SK-N-SH (cell line): Measurements from ENCODE around the gene SLX4IP. TPM values are rescaled to one million over a fixed set of nuclear protein-coding genes. Genes with fewer than 3 reads are reported as not detected.

Experiments
- CTCF ChIA-PET: fragments of 300-600, 350-600 bp; formaldehyde crosslinking; extraction: SDS; loops from one replicate; lab custom pipeline; 2021; lab: Yijun Ruan, JAX
- POLR2A ChIA-PET: fragments of 350-600 bp; sonication (Branson Sonifier 250); formaldehyde crosslinking; extraction: SDS; loops from one replicate; lab custom pipeline; 2020; ENCODE audit warnings: antibody characterized with exemption, inconsistent platforms; lab: Yijun Ruan, JAX
- DNase-seq: peaks from one replicate; pipeline ENCODE4 v3.0.0; 2012
- H2AFZ ChIP-seq: fragments of 200-600 bp; sonication (generic); 2 replicates; pipeline ENCODE4 v1.8.1; 2016; ENCODE audit warnings: antibody characterized with exemption, mild to moderate bottlenecking, low read depth
- H3F3A ChIP-seq: fragments of 200-600 bp; sonication (generic); replicated peaks from 2 replicates; pipeline ENCODE3; 2016; ENCODE audit warnings: antibody characterized with exemption, mild to moderate bottlenecking; ENCODE audit not compliant: insufficient read depth
- H3K27ac ChIP-seq, 2 experiments: fragments of 200-500 bp in 1 of 2; fragments of 200-600 bp in 1 of 2; sonication (Bioruptor generic) in 1 of 2; sonication (generic), shearing (Covaris generic) in 1 of 2; 2 replicates each; pipeline versions ENCODE4 v1.5.1 to v1.6.1; 2014 to 2016; ENCODE audit warnings: low read depth in 2 of 2, inconsistent platforms in 1 of 2, low read length in 1 of 2, mild to moderate bottlenecking in 1 of 2, mixed read lengths in 1 of 2
- H3K27me3 ChIP-seq: fragments of 200-600 bp; sonication (generic), shearing (Covaris generic); 2 replicates; pipeline ENCODE4 v1.6.1; 2016; ENCODE audit warnings: mixed run types; ENCODE audit not compliant: insufficient read depth
- H3K36me3 ChIP-seq, 2 experiments: fragments of 200-500 bp in 1 of 2; fragments of 200-600 bp in 1 of 2; sonication (Bioruptor generic) in 1 of 2; sonication (generic) in 1 of 2; replicated peaks in 1 of 2; 2 replicates each; pipeline versions ENCODE3 to v1.5.1; 2014 to 2016; ENCODE audit warnings: low read length in 1 of 2, mild to moderate bottlenecking in 1 of 2; ENCODE audit not compliant: insufficient read depth in 2 of 2, control insufficient read depth in 1 of 2
- H3K4me1 ChIP-seq, 2 experiments: fragments of 200-500 bp in 1 of 2; fragments of 200-600 bp in 1 of 2; sonication (Bioruptor generic) in 1 of 2; sonication (generic), shearing (Covaris generic) in 1 of 2; 2 replicates each; pipeline versions ENCODE4 v1.5.1 to v1.6.1; 2014 to 2016; ENCODE audit warnings: low read depth in 1 of 2, low read length in 1 of 2, mixed run types in 1 of 2; ENCODE audit not compliant: insufficient read depth in 2 of 2, control insufficient read depth in 1 of 2
- H3K4me2 ChIP-seq: fragments of 200-600 bp; sonication (generic), shearing (Covaris generic); 2 replicates; pipeline ENCODE4 v1.6.1; 2017; ENCODE audit warnings: mixed run types
- H3K4me3 ChIP-seq, 2 experiments: fragments of 200-500 bp in 1 of 2; fragments of 200-600 bp in 1 of 2; sonication (Bioruptor generic) in 1 of 2; sonication (generic), shearing (Covaris generic) in 1 of 2; 2 replicates each; pipeline versions ENCODE4 v1.5.1 to v1.8.1; 2014 to 2016; ENCODE audit warnings: low read depth in 2 of 2, inconsistent platforms in 1 of 2, low read length in 1 of 2, mild to moderate bottlenecking in 1 of 2, mixed read lengths in 1 of 2, moderate library complexity in 1 of 2
- H3K79me2 ChIP-seq: fragments of 200-600 bp; sonication (generic); 2 replicates; pipeline ENCODE4 v1.8.1; 2017; ENCODE audit warnings: mild to moderate bottlenecking; ENCODE audit not compliant: insufficient read depth
- H3K9ac ChIP-seq: fragments of 200-600 bp; sonication (generic); 2 replicates; pipeline ENCODE4 v1.6.1; 2017; ENCODE audit warnings: mixed run types
- H3K9me2 ChIP-seq: fragments of 200-600 bp; sonication (generic); 2 replicates; pipeline ENCODE4 v1.6.1; 2017; ENCODE audit warnings: mixed run types
- H3K9me3 ChIP-seq: fragments of 200-600 bp; sonication (generic); 2 replicates; pipeline ENCODE4 v1.6.1; 2017; ENCODE audit warnings: mixed run types, mild to moderate bottlenecking, moderate library complexity
- H4K20me1 ChIP-seq: fragments of 200-600 bp; sonication (generic); 2 replicates; pipeline ENCODE4 v1.6.1; 2017; ENCODE audit warnings: mild to moderate bottlenecking, mixed run types; ENCODE audit not compliant: insufficient read depth
- CHD2 ChIP-seq: fragments of 150-350 bp; IDR thresholded peaks from 2 replicates; pipeline ENCODE4 v1.6.1; 2018; ENCODE audit warnings: low read length; ENCODE audit not compliant: partially characterized antibody
- CTCF ChIP-seq: fragments of 200-600 bp; sonication (generic); IDR thresholded peaks from 2 replicates; pipeline ENCODE4 v1.6.1; 2017; ENCODE audit warnings: antibody characterized with exemption, mild to moderate bottlenecking, moderate library complexity
- ELF1 ChIP-seq: IDR thresholded peaks from 2 replicates; pipeline ENCODE4 v1.4.0; 2012
- EP300 ChIP-seq, 2 experiments: IDR thresholded peaks; 2 replicates each; pipeline versions ENCODE4 v1.4.0 to v1.6.1; 2012; ENCODE audit warnings: borderline replicate concordance in 1 of 2, low read depth in 1 of 2, low read length in 1 of 2
- EZH2phosphoT487 ChIP-seq: fragments of 200-600 bp; sonication (generic); IDR thresholded peaks from 2 replicates; pipeline ENCODE4 v1.6.1; 2017; ENCODE audit warnings: low read depth, mixed run types, mild to moderate bottlenecking, antibody characterized with exemption, moderate library complexity, borderline replicate concordance
- FOSL2 ChIP-seq: IDR thresholded peaks from 2 replicates; pipeline ENCODE4 v1.4.0; 2012; ENCODE audit warnings: low read depth, mild to moderate bottlenecking, moderate library complexity, borderline replicate concordance
- FOXJ3 ChIP-seq: sonication (generic); formaldehyde crosslinking; IDR thresholded peaks from 2 replicates; pipeline ENCODE4 v1.5.1; 2020; ENCODE audit warnings: mild to moderate bottlenecking, missing genetic modification reagents
- IRF3 ChIP-seq: fragments of 150-350 bp; IDR thresholded peaks from 2 replicates; pipeline ENCODE4 v1.6.1; 2016; ENCODE audit warnings: mild to moderate bottlenecking, low read depth, low read length
- JUND ChIP-seq: IDR thresholded peaks from 2 replicates; pipeline ENCODE4 v1.4.0; 2012
- MXI1 ChIP-seq: IDR thresholded peaks from 2 replicates; pipeline ENCODE4 v1.6.1; 2012; ENCODE audit warnings: mild to moderate bottlenecking, low read depth, low read length, improper control_type of control experiment
- PBX3 ChIP-seq: IDR thresholded peaks from 2 replicates; pipeline ENCODE4; 2012
- RAD21 ChIP-seq: IDR thresholded peaks from 2 replicates; pipeline ENCODE4 v1.6.1; 2012; ENCODE audit warnings: mild to moderate bottlenecking, low read length
- SIN3A ChIP-seq: IDR thresholded peaks from 2 replicates; pipeline ENCODE4 v1.6.1; 2012; ENCODE audit warnings: low read depth, mild to moderate bottlenecking, low read length, moderate library complexity, borderline replicate concordance
- TCF12 ChIP-seq: IDR thresholded peaks from 2 replicates; pipeline ENCODE4 v1.4.0; 2012
- TEAD4 ChIP-seq: IDR thresholded peaks from 2 replicates; pipeline ENCODE4 v1.4.0; 2012; ENCODE audit warnings: mild to moderate bottlenecking, borderline replicate concordance; ENCODE audit not compliant: insufficient read depth
- USF1 ChIP-seq: IDR thresholded peaks from 2 replicates; pipeline ENCODE4 v1.4.0; 2012; ENCODE audit warnings: low read depth, borderline replicate concordance
- ZBTB33 ChIP-seq: IDR thresholded peaks from 2 replicates; pipeline ENCODE4 v1.4.0; 2012; ENCODE audit warnings: low read depth, borderline replicate concordance
- WGBS: methylation state at CpG from one replicate; pipeline ENCODE4 v1.1.6; 2017; ENCODE audit warnings: low lambda C conversion rate; 5-methylcytosine and 5-hydroxymethylcytosine counted together
- polyA plus RNA-seq, 3 experiments: library from polyadenylated mRNA; depleted of rRNA; stranded (reverse); fragments of >200 nt; gene quantifications; 2 replicates each; pipeline ENCODE4 v1.2.3, GENCODE V29; 2012

SLX4IP gene
- polyA plus RNA-seq, 1 of the 3 experiments (the other 2 are of a cell fraction) = 1.3 TPM

- Histone ChIP-seq H3K27ac (no peak overlapping the region), H3K27me3 (no peaks in the 10 kb centered on the region), H3F3A (peaks cover 12% of the 10 kb centered on the region), H3K9me2 (no peaks in the 10 kb centered on the region), H2AFZ (no peak overlapping the region), H3K36me3 (peaks cover 34 to 88% of the 10 kb centered on the region in 2 experiments), H3K9ac (no peak overlapping the region), H3K4me1 (peaks cover 26 to 60% of the 10 kb centered on the region in 2 experiments), H3K79me2 (peaks cover 24% of the 10 kb centered on the region), H4K20me1 (peaks cover 7% of the 10 kb centered on the region; the same call in 1 of the 2 replicates), H3K4me3 (no peak overlapping the region), H3K9me3 (no peaks in the 10 kb centered on the region), H3K4me2 (no peak overlapping the region)
- WGBS = 93% methylated on average over 11 of the region's 11 CpGs
- POLR2A ChIA-PET = no interaction called here
- CTCF ChIA-PET = interaction anchor here (0.6 kb wide), 1 partner anchor 440 kb away, joined by 3 read pairs; no protein-coding TSS in a partner anchor
- no peak for TF ChIP-seq FOSL2
- TF ChIP-seq USF1 = no peak
- no peak for TF ChIP-seq JUND
- TF ChIP-seq EZH2phosphoT487 = no peak
- no peak for TF ChIP-seq RAD21
- TF ChIP-seq SIN3A = no peak
- no peak for DNase-seq
These were observed 212.8 kb downstream of the SLX4IP start for GRCh38 chr20:10647909-10648308.

- no peak overlapping the region for H3K4me3 ChIP-seq
- no peak for TF ChIP-seq EZH2phosphoT487
- TF ChIP-seq MXI1 = no peak
- TF ChIP-seq CTCF = no peak
- no peak for TF ChIP-seq TCF12
- TF ChIP-seq EP300 (IDR thresholded peaks at IDR 0.05; ENCODE audit: borderline replicate concordance in 1 of 2, low read depth in 1 of 2, low read length in 1 of 2) = no peak
- TF ChIP-seq PBX3 = no peak
- TF ChIP-seq FOXJ3 (CRISPR knock-in tag) = no peak
- no peak for TF ChIP-seq USF1
- TF ChIP-seq ELF1 = no peak
- no peak for TF ChIP-seq TEAD4
- no peak for TF ChIP-seq IRF3
- TF ChIP-seq ZBTB33 = no peak
- TF ChIP-seq CHD2 = no peak
- peaks cover 9% of the 10 kb centered on the region; the same call in 1 of the 2 replicates for H4K20me1 ChIP-seq
- H3K79me2 ChIP-seq = peaks cover 28% of the 10 kb centered on the region; the same call in 1 of the 2 replicates
- ChIA-PET POLR2A (no interaction called here), CTCF (no interaction called here)
- H3K9ac ChIP-seq = no peak overlapping the region
- WGBS = 83% methylated on average over 8 of the region's 8 CpGs
- H3K36me3 ChIP-seq = peaks cover 28 to 82% of the 10 kb centered on the region in 2 experiments
- H3K9me2 ChIP-seq = no peaks in the 10 kb centered on the region
- DNase-seq = no peak
- H3K4me2 ChIP-seq = no peak overlapping the region
- no peaks in the 10 kb centered on the region for H3K27me3 ChIP-seq
- no peaks in the 10 kb centered on the region for H3K9me3 ChIP-seq
- H3K27ac ChIP-seq = peak overlapping the region in 1 of 2 experiments; percentile 36; a peak in 1 of 4 replicates
- peaks cover 29 to 55% of the 10 kb centered on the region in 2 experiments; a peak in 3 of 4 replicates for H3K4me1 ChIP-seq
- H2AFZ ChIP-seq = no peak overlapping the region
- H3F3A ChIP-seq = peaks cover 6% of the 10 kb centered on the region
These were observed 213.5 kb downstream of the SLX4IP start for GRCh38 chr20:10648651-10649050.
